HepG2 (cell line): ENCODE measurements around the gene PLXNA1. TPM values are rescaled to one million over a fixed set of nuclear protein-coding genes. Genes with fewer than 3 reads are reported as not detected.

Experiments
- ATAC-seq: fragments of 200-7000 bp; cut with Tn5 transposase; 3 replicates; pipeline ENCODE4 v1.9.1; 2020; ENCODE audit warnings: mild to moderate bottlenecking, moderate library complexity
- BruUV-seq: library from RNA; stranded (reverse); fragments of 400-500 nt; replicated peaks from 2 replicates; lab custom pipeline; 2021; lab: Mats Ljungman, UMichigan
- CTCF ChIA-PET: fragments of 300-600 bp; formaldehyde crosslinking; extraction: SDS; loops from one replicate; lab custom pipeline; 2021; ENCODE audit warnings: low total read pairs, inconsistent platforms, low intra/inter-chr PET ratio; lab: Yijun Ruan, JAX
- POLR2A ChIA-PET: fragments of 350-600 bp; sonication (Branson Sonifier 250); formaldehyde crosslinking; loops from one replicate; lab custom pipeline; 2020; ENCODE audit warnings: antibody characterized with exemption, inconsistent platforms; lab: Yijun Ruan, JAX
- DNase-seq: peaks from one replicate; pipeline ENCODE4 v3.0.0-alpha.2; 2015; ENCODE audit warnings: low spot score
- FAIRE-seq: peaks from 3 replicates; lab custom pipeline; 2011; peaks lifted over from hg19 to GRCh38; lab: Jason Lieb, UNC
- H2AFZ ChIP-seq: one replicate; pipeline ENCODE4 v1.6.1; 2011; ENCODE audit warnings: low read length, inconsistent platforms
- H3K27ac ChIP-seq: fragments of 300-600 bp; 3 replicates; pipeline ENCODE4 v1.8.0; 2011; ENCODE audit warnings: mixed run types, mild to moderate bottlenecking, mixed read lengths, low read length, inconsistent platforms; ENCODE audit not compliant: insufficient read depth; ENCODE audit errors: extremely low read length
- H3K27me3 ChIP-seq, 2 experiments: fragments of 200-600 bp in 1 of 2; 2 replicates in 1 of 2; 3 replicates in 1 of 2; pipeline versions ENCODE4 v1.6.0 to v1.8.0; 2011; ENCODE audit warnings: low read length in 2 of 2, mild to moderate bottlenecking in 2 of 2, moderate library complexity in 2 of 2, inconsistent platforms in 1 of 2; ENCODE audit not compliant: insufficient read depth in 2 of 2, control insufficient read depth in 1 of 2
- H3K36me3 ChIP-seq, 2 experiments: fragments of 200-600 bp in 1 of 2; replicated peaks in 1 of 2; 2 replicates in 1 of 2; 3 replicates in 1 of 2; pipeline versions ENCODE4 v1.5.1 to v1.8.0; 2011; ENCODE audit warnings: low read length in 2 of 2, inconsistent platforms in 1 of 2; ENCODE audit not compliant: insufficient read depth in 2 of 2, control insufficient read depth in 1 of 2
- H3K4me1 ChIP-seq: 2 replicates; pipeline ENCODE4 v1.5.1; 2012; ENCODE audit warnings: low read length, inconsistent platforms; ENCODE audit not compliant: insufficient read depth
- H3K4me2 ChIP-seq: 2 replicates; pipeline ENCODE4 v1.6.0; 2011; ENCODE audit warnings: low read depth, low read length, inconsistent platforms
- H3K4me3 ChIP-seq, 3 experiments: fragments of 200-600 bp in 1 of 3; sonication (generic), shearing (Covaris generic) in 1 of 3; replicated peaks in 1 of 3; 2 replicates each; pipeline ENCODE4 v1.5.1; 2011 to 2016; ENCODE audit warnings: low read length in 3 of 3, inconsistent platforms in 2 of 3, low read depth in 2 of 3, mild to moderate bottlenecking in 2 of 3, control low read depth in 1 of 3, mixed read lengths in 1 of 3; ENCODE audit not compliant: insufficient read depth in 1 of 3
- H3K79me2 ChIP-seq: one replicate; pipeline ENCODE4 v1.6.1; 2011; ENCODE audit warnings: low read length, inconsistent platforms; ENCODE audit not compliant: insufficient read depth
- H3K9ac ChIP-seq: 2 replicates; pipeline ENCODE4 v1.6.0; 2011; ENCODE audit warnings: mild to moderate bottlenecking, low read depth, low read length, inconsistent platforms; ENCODE audit not compliant: insufficient read depth
- H3K9me3 ChIP-seq: 2 replicates; pipeline ENCODE4 v1.5.1; 2012; ENCODE audit warnings: mild to moderate bottlenecking, low read length
- H4K20me1 ChIP-seq: 2 replicates; pipeline ENCODE4 v1.6.0; 2011; ENCODE audit warnings: inconsistent platforms, mild to moderate bottlenecking, low read length, moderate library complexity; ENCODE audit not compliant: insufficient read depth
- JUND ChIP-seq: sonication (generic); formaldehyde crosslinking; IDR thresholded peaks from 2 replicates; pipeline ENCODE4 v1.8.0; 2022; ENCODE audit warnings: mild to moderate bottlenecking, missing genetic modification reagents
- KAT2B ChIP-seq: fragments of 150-350 bp; IDR thresholded peaks from 2 replicates; pipeline ENCODE4 v1.6.1; 2014; ENCODE audit warnings: low read depth, low read length, borderline replicate concordance
- TRIM24 ChIP-seq: sonication (generic); formaldehyde crosslinking; IDR thresholded peaks from 2 replicates; pipeline ENCODE4 v1.8.0; 2022; ENCODE audit warnings: mild to moderate bottlenecking, missing genetic modification reagents
- ZFP90 ChIP-seq: sonication (generic); formaldehyde crosslinking; IDR thresholded peaks from 2 replicates; pipeline ENCODE4 v1.8.0; 2022; ENCODE audit warnings: missing genetic modification reagents, mild to moderate bottlenecking, inconsistent platforms, borderline replicate concordance
- ZNF180 ChIP-seq: sonication (generic); formaldehyde crosslinking; IDR thresholded peaks from 2 replicates; pipeline ENCODE4 v1.4.0; 2020; ENCODE audit warnings: low read depth, missing genetic modification reagents, borderline replicate concordance
- ZNF496 ChIP-seq: sonication (generic); formaldehyde crosslinking; IDR thresholded peaks from 2 replicates; pipeline ENCODE4 v1.8.1; 2023; ENCODE audit warnings: mild to moderate bottlenecking, moderate library complexity, missing genetic modification reagents; ENCODE audit not compliant: insufficient replicate concordance
- ZNF878 ChIP-seq: sonication (generic); formaldehyde crosslinking; IDR thresholded peaks from 2 replicates; pipeline ENCODE4 v1.8.1; 2023; ENCODE audit warnings: mild to moderate bottlenecking, missing genetic modification reagents, moderate library complexity
- WGBS: methylation state at CpG from one replicate; pipeline ENCODE4 v1.1.6; 2017; ENCODE audit warnings: low lambda C conversion rate; 5-methylcytosine and 5-hydroxymethylcytosine counted together
- in situ Hi-C: cut with HindIII; loops from 2 replicates; pipeline ENCODE4 v1.10.0; 2017; ENCODE audit warnings: low pct_unique_long_range_greater_than_20kb; ENCODE audit not compliant: extremely low pct_ligation_motif_present
- intact Hi-C: fragments of 100-400 bp; cut with micrococcal nuclease; formaldehyde crosslinking; loops from one replicate; pipeline ENCODE4 v1.10.0; 2022; ENCODE audit not compliant: unreplicated experiment
- polyA plus RNA-seq, 8 experiments: library from polyadenylated mRNA; depleted of rRNA in 3 of 8; stranded (reverse) in 7 of 8; unstranded in 1 of 8; fragments of >200 nt; fragmentation: Illumina TruSeq in 4 of 8; extraction: Trizol in 4 of 8; gene quantifications; 2 replicates each; pipeline versions ENCODE4 v1.2.1 to v1.2.3, GENCODE V29; 2011 to 2016; ENCODE audit warnings: low read depth in 4 of 8, missing spikeins in 1 of 8, mixed read lengths in 1 of 8; ENCODE audit not compliant: insufficient read depth in 1 of 8
- total RNA-seq, 5 experiments: library from RNA; depleted of rRNA; stranded (reverse); fragments of >200 nt; fragmentation: Illumina TruSeq; extraction: Trizol; gene quantifications; 2 replicates each; pipeline ENCODE4 v1.2.3, GENCODE V29; 2016; ENCODE audit warnings: low read depth in 1 of 5
- TF ChIP-seq, protein P1 (sequence below): sonication (generic); formaldehyde crosslinking; IDR thresholded peaks from 2 replicates; pipeline ENCODE4 v1.4.0; 2020; ENCODE audit warnings: missing genetic modification reagents
- TF ChIP-seq, protein P2 (sequence below): IDR thresholded peaks from 2 replicates; pipeline ENCODE4 v1.4.0; 2020; ENCODE audit warnings: mild to moderate bottlenecking, missing genetic modification reagents
- TF ChIP-seq, protein P3 (sequence below): sonication (generic); formaldehyde crosslinking; IDR thresholded peaks from 2 replicates; pipeline ENCODE4 v1.8.1; 2023; ENCODE audit warnings: missing genetic modification reagents, inconsistent platforms, borderline replicate concordance

The PLXNA1 gene
- total and polyA plus RNA-seq, 2 of the 13 experiments (the other 11 are each of a cell fraction or from before 2014, with no cell fraction given), result 16.6 to 18.2 TPM

DNA sequence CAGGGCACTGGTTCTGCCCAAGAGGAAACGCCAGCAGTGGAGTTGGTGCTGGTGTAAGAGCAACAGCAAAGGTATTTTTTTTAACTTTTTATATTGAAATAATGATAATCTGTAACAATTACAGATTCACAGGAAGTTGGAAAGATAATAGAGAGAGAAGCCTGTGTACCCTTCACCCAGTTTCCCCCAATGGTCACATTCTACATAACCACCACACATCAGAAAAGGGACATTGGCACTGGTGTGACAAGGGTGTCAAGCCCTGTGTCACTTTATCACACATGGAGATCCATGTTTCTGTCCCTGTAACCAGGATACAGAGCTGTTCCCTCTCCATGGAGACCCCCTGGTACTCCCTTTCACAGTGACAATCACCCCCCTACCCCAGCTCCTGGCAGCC, 9.1 kb upstream of the PLXNA1 start:
- Histone ChIP-seq H3K9me3 (peaks cover 7% of the 10 kb centered on the region), H2AFZ (no peak overlapping the region), H3K27ac (no peak overlapping the region), H3K4me1 (peaks cover 14% of the 10 kb centered on the region)
- DNase-seq, result no peak
- in situ Hi-C loops, result loop anchor here (10.0 kb wide), 1 partner anchor 299 kb away; no protein-coding TSS in a partner anchor
- WGBS, result 9% methylated on average over 1 of the region's 1 CpG
- TF ChIP-seq, protein P1, sequence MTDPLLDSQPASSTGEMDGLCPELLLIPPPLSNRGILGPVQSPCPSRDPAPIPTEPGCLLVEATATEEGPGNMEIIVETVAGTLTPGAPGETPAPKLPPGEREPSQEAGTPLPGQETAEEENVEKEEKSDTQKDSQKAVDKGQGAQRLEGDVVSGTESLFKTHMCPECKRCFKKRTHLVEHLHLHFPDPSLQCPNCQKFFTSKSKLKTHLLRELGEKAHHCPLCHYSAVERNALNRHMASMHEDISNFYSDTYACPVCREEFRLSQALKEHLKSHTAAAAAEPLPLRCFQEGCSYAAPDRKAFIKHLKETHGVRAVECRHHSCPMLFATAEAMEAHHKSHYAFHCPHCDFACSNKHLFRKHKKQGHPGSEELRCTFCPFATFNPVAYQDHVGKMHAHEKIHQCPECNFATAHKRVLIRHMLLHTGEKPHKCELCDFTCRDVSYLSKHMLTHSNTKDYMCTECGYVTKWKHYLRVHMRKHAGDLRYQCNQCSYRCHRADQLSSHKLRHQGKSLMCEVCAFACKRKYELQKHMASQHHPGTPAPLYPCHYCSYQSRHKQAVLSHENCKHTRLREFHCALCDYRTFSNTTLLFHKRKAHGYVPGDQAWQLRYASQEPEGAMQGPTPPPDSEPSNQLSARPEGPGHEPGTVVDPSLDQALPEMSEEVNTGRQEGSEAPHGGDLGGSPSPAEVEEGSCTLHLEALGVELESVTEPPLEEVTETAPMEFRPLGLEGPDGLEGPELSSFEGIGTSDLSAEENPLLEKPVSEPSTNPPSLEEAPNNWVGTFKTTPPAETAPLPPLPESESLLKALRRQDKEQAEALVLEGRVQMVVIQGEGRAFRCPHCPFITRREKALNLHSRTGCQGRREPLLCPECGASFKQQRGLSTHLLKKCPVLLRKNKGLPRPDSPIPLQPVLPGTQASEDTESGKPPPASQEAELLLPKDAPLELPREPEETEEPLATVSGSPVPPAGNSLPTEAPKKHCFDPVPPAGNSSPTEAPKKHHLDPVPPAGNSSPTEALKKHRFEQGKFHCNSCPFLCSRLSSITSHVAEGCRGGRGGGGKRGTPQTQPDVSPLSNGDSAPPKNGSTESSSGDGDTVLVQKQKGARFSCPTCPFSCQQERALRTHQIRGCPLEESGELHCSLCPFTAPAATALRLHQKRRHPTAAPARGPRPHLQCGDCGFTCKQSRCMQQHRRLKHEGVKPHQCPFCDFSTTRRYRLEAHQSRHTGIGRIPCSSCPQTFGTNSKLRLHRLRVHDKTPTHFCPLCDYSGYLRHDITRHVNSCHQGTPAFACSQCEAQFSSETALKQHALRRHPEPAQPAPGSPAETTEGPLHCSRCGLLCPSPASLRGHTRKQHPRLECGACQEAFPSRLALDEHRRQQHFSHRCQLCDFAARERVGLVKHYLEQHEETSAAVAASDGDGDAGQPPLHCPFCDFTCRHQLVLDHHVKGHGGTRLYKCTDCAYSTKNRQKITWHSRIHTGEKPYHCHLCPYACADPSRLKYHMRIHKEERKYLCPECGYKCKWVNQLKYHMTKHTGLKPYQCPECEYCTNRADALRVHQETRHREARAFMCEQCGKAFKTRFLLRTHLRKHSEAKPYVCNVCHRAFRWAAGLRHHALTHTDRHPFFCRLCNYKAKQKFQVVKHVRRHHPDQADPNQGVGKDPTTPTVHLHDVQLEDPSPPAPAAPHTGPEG (CRISPR knock-in tag), result no peak
- TF ChIP-seq ZNF878 (no peak), KAT2B (no peak), ZNF496 (CRISPR knock-in tag) (no peak), JUND (CRISPR knock-in tag) (no peak), ZNF180 (CRISPR knock-in tag) (no peak), ZFP90 (CRISPR knock-in tag) (no peak), TRIM24 (CRISPR knock-in tag) (no peak)
- TF ChIP-seq, protein P2, sequence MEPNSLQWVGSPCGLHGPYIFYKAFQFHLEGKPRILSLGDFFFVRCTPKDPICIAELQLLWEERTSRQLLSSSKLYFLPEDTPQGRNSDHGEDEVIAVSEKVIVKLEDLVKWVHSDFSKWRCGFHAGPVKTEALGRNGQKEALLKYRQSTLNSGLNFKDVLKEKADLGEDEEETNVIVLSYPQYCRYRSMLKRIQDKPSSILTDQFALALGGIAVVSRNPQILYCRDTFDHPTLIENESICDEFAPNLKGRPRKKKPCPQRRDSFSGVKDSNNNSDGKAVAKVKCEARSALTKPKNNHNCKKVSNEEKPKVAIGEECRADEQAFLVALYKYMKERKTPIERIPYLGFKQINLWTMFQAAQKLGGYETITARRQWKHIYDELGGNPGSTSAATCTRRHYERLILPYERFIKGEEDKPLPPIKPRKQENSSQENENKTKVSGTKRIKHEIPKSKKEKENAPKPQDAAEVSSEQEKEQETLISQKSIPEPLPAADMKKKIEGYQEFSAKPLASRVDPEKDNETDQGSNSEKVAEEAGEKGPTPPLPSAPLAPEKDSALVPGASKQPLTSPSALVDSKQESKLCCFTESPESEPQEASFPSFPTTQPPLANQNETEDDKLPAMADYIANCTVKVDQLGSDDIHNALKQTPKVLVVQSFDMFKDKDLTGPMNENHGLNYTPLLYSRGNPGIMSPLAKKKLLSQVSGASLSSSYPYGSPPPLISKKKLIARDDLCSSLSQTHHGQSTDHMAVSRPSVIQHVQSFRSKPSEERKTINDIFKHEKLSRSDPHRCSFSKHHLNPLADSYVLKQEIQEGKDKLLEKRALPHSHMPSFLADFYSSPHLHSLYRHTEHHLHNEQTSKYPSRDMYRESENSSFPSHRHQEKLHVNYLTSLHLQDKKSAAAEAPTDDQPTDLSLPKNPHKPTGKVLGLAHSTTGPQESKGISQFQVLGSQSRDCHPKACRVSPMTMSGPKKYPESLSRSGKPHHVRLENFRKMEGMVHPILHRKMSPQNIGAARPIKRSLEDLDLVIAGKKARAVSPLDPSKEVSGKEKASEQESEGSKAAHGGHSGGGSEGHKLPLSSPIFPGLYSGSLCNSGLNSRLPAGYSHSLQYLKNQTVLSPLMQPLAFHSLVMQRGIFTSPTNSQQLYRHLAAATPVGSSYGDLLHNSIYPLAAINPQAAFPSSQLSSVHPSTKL (CRISPR knock-in tag), result no peak
- TF ChIP-seq, protein P3, sequence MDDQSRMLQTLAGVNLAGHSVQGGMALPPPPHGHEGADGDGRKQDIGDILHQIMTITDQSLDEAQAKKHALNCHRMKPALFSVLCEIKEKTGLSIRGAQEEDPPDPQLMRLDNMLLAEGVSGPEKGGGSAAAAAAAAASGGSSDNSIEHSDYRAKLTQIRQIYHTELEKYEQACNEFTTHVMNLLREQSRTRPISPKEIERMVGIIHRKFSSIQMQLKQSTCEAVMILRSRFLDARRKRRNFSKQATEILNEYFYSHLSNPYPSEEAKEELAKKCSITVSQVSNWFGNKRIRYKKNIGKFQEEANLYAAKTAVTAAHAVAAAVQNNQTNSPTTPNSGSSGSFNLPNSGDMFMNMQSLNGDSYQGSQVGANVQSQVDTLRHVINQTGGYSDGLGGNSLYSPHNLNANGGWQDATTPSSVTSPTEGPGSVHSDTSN (CRISPR knock-in tag), result no peak
- TF ChIP-seq, all 625 proteins: peak for 0
- no peak overlapping the region for H3K4me2 ChIP-seq
- ChIA-PET CTCF (no interaction called here), POLR2A (no interaction called here)
- no peak for ATAC-seq
- H3K4me3 ChIP-seq, result no peak overlapping the region
- no TSS peak for BruUV-seq
- no peak overlapping the region for H3K9ac ChIP-seq
- no peaks in the 10 kb centered on the region for H3K36me3 ChIP-seq
- H3K79me2 ChIP-seq, result no peaks in the 10 kb centered on the region
- intact Hi-C loops, result no loop called here
- H4K20me1 ChIP-seq, result no peaks in the 10 kb centered on the region
- peaks cover 4 to 10% of the 10 kb centered on the region in 2 experiments; a peak in 3 of 5 replicates for H3K27me3 ChIP-seq
- FAIRE-seq, result no peak
